GM18858 (cell line): ENCODE data around the gene LRRC28.

Experiments used
- ATAC-seq: cut with Tn5 transposase; IDR thresholded peaks from one replicate; pipeline ENCODE4 v1.9.1; 2021; ENCODE audit not compliant: unreplicated experiment

Gene LRRC28

DNA sequence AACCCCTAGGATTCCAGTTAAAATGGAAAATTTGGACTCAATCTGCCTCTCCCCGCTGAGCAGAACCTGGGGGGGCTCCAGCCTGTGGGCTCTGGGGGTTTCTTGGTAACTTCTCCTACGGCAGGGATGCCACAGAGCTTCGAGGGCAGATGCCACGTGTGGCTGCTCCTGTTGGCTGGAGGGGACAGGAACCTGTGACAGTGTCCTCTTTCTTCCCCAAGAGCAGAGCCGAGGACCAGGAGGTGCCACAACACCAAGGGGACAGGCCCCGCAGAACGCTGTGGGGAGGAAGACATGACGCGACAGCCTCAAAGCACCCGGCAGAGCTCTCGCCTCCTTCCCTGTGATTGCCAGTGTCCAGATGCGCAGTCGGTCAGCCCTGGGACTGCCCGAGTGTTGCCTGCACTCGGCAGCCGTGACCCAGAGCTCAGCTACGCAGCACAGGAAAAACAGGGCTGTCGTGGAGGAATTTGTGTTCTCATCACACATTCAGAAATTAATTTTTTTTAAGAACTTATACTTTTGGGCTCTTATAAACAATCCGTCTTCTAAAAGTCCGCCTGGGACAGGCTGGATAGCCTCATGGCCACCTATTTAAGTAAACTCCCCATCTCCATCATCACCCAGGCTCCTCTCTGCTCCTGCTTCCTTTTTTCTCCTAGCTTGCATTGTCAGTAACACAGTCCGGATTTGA lies 182.6 kb downstream of the LRRC28 start:
- ATAC-seq = no peak

DNA sequence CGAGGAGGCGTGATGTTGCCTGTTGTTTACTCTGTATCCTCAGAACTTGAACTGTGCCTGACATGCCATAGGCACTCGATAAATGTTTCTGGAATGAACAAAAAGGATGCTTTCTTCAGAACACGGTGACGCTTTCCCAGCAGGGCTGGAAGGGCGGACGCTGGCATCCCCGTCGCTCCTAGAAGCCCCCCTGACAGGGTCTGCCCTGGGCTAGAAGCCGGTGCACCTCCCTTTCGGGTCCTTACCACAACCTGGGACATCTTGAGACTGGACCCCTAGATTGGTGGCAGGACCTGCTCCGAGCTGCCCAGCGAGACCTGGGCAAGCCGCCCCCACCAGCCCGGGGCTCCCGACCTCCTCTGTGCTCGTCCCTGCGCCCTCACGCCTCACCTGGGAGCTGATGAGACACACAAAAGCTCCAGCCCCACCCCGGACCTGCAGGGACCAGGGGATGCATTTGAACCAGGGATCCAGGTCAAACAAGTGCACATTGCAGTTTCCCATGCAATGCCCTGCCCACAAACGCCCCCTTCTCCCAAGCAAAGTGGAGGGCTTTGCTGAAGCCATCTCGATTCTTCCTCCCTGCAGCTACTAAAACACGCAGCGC lies 183.3 kb downstream of the LRRC28 start:
- ATAC-seq = no peak

DNA sequence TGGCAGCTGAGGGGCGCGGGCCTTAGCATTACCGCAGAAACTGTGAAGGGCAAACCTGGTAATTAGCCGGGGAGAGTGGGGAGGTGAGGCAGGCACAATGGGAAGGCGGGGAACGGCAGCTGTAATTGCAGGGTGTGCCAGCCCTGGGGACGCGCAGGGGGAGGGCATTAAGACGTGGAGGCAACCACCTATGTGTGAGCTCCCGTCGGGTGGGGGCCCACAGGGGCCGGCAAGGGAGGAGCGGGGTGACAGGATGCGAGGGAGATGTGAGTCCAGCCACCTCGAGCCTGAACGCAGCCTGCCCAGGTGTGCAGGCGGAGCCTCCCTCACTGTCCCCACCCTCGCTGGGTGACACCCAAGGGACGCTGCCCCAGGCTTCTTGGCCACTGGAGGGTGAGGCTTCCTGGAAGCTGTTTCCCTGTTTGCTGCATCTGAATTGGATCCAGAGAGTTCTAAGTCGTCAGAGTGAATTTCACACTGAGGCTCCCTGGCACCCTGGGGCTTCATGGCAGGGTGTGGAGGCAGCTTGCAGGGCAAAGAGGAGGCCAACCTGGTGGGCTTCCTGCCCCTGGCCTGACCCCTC lies 183.9 kb downstream of the LRRC28 start:
- ATAC-seq = no peak

DNA sequence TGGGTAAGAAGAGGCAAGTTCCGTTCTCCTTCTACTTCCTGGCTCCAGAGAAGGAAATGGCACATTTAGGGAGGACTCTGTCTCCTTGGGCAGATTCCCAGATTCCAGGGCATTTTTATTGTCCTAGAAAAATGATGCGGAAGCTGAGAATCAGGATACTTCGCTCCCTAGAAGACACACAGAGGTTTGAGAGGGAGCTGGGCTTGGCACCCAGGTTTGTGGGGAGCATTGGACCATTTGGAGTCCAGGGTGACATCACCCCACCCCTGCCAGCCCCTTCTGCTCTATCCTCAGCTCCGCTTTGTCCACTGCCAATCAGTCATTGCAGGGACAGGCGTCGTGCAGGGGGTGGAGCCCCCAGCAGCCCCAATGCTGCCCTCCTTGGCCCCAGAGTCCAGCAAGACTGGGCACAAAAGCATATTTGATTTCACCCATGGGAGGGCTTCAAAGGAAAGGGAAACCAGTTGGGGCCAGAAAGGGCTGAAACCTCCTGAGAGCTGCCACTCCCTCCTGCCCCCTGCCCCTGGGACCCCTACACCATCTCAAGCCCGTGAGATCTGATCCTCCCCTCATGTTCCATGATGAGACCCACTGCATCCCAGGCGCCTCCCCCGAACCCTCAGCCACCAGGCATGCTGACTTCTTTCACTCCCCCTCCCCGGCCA lies 184.7 kb downstream of the LRRC28 start:
- ATAC-seq = no peak

DNA sequence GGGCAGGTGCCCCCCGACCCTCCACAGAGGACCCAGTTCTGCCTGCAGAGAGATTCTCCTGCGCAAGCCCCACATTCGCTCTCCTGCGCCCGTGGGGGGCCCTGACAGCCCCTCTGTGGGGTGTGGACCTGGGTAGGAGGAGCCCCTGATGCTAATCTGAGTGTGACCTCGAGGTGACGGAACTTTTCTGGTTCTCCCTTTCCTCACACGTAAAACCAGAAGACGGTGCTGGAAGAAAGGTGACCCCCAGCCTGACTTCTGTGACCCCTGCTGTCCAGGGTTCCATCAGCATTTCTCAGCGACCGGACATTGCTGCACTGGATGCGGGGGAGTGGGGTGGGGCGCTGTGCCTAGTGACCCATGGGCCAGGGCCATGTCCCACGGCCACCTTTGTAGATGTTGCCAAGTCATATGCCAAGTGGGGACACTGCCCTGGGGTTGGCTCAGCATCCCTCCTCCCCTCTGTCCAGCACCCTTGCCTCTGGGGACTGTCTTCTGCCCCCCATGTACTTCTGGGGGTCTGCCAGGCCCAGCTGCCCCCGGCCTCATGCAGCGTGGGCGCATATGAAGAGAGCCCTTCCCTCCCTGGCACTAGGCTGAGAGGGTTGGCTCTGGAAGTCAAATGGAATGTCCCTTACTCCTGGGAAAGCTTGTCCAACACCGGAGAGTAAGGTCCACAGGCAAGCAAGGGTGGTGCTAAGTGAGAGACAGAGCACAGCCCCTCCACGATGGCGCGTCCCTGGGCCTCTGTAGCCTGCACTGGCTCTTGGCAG lies 185.4 kb downstream of the LRRC28 start:
- ATAC-seq = no peak

DNA sequence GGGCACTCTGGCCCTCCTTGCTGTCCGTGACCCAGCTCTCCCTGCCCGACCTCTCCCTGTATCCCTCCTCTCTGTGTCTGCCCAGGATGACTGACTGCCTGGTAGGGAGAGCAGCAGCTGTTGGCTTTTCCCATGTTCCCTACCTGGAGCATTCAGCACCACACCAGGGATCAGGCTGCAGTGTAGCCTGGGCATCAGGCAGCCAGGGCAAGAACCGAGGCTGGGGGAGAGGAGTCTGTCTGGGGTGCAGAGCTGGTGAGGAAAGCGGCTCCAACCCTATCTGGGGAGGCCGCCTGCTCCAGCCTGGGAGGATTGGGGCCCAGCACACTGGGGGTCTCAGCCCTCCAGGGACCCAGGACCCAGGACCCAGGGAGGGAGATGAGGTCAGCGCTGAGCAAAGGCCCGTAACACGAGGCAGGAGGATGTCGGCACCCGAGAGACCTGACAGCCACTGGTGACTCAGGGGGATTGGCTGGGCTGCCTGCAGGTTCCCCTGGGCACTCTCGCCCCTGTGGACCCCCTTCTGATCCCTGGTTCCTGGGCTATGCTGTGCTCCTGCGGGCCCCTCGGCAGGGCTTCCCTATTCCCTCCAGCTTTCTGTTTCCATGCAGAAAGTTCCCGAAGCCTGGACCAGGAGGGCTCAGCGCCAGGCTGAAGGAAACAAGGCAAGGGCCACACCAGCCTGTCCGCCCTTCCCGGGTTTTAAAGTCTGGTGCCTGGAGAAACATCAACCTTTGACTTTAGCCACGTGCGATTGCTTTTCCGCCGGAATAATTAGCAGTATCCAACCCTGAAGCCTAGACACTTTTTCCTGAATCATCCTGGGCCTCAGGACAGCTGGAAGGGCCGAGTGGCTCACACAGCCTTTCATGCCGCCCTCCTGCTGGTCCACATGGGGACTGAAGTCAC lies 186.3 kb downstream of the LRRC28 start:
- ATAC-seq = no peak

DNA sequence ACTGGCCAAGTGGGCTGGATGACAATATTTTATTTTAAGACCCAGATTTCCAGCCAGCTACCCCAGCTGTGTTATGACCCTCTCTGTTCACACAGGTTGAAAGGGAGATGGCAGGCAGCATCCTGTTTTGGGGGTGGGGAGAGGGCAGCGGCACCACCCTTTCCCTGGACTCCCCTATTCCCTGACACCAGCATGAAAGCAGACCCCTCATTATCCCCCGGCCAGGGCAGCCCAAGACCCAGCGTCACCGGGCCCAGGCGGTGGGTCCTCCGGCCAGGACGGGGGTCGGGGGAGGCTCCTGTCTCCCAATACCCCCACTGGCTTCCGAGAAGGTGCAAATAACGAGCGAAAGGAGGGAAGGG lies 186.9 kb downstream of the LRRC28 start:
- ATAC-seq = no peak

DNA sequence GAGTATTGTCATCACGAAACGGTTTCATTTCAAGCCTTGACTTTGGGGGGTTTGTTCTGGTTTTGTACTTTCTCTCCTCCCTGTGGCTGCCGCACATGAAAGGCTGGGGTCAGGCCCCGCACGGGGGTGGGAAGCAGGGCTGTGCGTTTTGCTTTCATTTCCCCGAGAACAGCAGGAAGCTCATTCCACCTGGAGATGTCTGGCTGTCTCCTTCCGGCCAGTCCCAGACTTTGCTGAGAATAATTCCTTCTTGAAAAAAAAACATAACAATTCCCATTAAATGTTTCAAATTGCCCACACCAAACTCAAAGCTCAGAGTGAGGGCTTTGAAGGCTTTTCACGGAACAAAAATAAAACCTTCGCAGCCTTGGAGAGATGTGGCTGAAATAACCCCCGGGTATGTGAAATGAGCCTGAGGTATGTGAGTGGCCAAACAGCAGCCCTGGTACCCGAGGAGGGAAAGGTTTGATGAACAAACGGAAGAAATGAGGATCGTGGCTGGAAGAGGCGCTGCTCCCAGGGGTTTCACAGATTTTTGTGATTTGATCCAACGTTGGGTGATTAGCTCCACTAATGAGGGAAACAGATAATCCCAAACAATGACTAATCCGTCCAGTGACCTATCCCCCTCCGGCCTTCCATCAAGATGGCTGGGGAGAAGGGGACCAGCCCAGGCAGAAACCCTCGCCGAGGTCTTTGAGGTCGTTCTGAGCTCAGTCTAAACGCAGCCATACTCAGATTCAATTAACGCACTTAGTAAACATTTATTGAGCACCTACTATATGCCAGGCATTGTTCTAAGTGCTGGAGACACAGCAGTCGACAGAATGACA lies 187.6 kb downstream of the LRRC28 start:
- no peak for ATAC-seq

DNA sequence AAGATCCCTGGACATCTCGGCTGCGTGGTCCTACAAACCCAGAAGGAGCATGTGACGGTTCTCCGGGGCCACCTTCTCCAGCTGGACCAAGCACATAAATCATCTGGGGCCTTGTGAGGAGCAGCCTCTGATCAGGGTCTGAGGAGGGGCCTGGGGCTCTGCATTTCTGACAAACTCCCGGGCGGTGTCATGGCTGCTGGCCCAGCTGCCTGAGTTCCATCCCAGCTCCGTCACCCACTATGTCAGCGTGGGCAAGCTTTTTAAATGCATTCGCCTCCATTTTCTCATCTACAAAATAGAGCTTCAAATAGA lies 188.2 kb downstream of the LRRC28 start:
- ATAC-seq = no peak

DNA sequence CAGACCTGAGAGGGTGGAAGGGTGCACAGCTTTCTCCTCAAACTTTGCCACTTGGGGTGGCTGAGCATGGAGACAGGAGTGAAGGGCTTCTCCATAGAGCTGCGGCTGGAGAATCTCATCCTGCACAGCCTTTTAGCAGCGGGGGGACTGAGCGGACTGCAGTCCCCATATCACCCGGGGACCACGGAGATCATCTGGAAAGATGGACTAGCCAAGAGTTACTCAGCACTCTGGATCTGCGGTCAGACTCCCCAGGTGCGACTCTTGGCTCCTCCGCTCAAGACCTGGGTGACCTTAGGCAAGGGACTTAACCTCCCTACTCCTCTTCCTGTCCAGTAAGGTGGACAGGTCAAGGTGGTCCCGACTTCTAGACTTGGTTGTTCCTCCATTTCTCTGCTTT lies 188.7 kb downstream of the LRRC28 start:
- no peak for ATAC-seq
